T-helper 1 cell (primary cell): Measurements from ENCODE around the gene ISOC2.
"Not testable (repeated sequence)": the region's sequence is repeated elsewhere in the genome, so short reads cannot be mapped to it uniquely, and the experiment has no call there.

Experiments used
- DNase-seq, 5 donors: peaks; one replicate each; pipeline ENCODE4 v3.0.0-alpha.2; 2012 to 2020

The ISOC2 gene

GRCh38 chr19:55457683-55458457, 3.6 kb downstream of the ISOC2 start:
- no peak for DNase-seq

- DNase-seq, result no peak
Observed at GRCh38 chr19:55456347-55456746, 5.1 kb downstream of the ISOC2 start.

GRCh38 chr19:55455576-55456235, 5.7 kb downstream of the ISOC2 start:
- DNase-seq, result no peak

- peak in 3 of 5 donors; percentile 28 to 41 (median 34) for DNase-seq
Observed at GRCh38 chr19:55454787-55455243, 6.6 kb downstream of the ISOC2 start.

- no peak for DNase-seq
Observed at GRCh38 chr19:55453511-55454260, 7.8 kb downstream of the ISOC2 start.

- DNase-seq, result peak in 2 of 5 donors; percentile 31 to 39
Observed at GRCh38 chr19:55452749-55453346, 8.6 kb downstream of the ISOC2 start.

GRCh38 chr19:55451965-55452748, 9.3 kb downstream of the ISOC2 start:
- DNase-seq, result peak in 1 of 5 donors; percentile 34

DNA sequence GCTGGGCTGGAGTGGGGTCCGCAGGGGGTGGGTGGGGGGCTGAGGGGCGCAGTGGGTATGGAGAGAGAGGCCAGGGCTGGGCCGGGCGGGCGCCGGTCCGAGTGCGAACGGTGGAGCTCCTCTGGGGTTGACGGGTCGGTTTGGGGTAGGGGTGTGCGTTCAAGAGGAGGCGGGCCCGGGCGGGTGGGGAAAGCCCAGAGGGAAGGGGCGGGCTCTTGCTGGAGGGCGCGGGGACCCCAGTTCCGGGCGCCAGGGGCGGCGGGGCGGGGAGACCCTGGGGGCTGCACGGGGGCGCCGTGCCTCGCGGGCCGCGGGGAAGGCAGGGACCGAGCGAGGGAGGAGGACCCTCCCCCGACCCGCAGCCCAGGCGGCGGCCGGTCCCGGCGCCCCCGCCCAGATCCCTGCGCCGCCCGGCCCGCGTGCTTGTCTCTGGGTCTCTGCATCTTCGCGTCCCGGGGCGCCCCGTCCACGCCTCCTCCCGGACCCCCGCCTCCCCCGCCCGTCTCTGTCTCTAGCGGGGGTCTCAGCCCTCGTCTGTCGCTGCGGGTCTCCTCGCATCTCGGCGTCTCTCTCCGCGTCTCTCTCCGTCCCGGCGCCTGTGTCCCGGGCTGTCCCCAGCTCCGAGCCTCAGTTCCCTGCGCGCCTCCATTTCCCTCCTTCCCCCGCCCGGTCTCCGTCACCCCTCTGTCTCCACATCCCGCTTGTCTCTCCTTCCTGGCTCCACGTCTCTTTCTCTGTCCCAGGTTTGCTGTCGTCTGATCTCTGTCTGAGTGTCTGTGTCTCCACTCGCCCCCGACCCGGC, 10.1 kb downstream of the ISOC2 start:
- DNase-seq, result peak in 1 of 5 donors; percentile 22

DNA sequence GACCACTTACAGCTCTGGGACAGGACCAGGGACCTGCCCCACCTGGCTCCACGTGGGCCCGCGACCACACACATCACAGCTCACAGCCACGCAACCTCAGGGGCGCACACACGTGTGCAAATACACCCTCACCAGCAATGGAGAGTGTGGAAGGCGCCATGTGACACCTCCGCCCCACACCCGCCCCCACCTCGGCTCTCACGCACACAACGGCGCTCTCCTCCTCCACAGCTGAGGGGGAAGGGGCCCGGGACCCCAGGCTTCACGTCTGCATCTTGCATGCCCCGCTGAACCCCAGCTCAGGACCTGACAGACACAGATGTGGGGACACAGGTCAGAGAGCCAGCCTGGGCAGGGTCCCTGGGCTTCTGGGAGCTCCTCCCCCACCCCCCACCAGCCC, 12.0 kb downstream of the ISOC2 start:
- DNase-seq, result no peak

- not testable (repeated sequence) for DNase-seq
Observed at GRCh38 chr19:55448175-55448490, 13.3 kb downstream of the ISOC2 start.

GRCh38 chr19:55447421-55448174, 13.8 kb downstream of the ISOC2 start:
- DNase-seq, result no peak

GRCh38 chr19:55446060-55446459, 15.4 kb downstream of the ISOC2 start:
- no peak for DNase-seq

GRCh38 chr19:55444646-55445045, 16.8 kb downstream of the ISOC2 start:
- DNase-seq, result no peak

- no peak for DNase-seq
Observed at GRCh38 chr19:55443824-55444480, 17.5 kb downstream of the ISOC2 start.

DNA sequence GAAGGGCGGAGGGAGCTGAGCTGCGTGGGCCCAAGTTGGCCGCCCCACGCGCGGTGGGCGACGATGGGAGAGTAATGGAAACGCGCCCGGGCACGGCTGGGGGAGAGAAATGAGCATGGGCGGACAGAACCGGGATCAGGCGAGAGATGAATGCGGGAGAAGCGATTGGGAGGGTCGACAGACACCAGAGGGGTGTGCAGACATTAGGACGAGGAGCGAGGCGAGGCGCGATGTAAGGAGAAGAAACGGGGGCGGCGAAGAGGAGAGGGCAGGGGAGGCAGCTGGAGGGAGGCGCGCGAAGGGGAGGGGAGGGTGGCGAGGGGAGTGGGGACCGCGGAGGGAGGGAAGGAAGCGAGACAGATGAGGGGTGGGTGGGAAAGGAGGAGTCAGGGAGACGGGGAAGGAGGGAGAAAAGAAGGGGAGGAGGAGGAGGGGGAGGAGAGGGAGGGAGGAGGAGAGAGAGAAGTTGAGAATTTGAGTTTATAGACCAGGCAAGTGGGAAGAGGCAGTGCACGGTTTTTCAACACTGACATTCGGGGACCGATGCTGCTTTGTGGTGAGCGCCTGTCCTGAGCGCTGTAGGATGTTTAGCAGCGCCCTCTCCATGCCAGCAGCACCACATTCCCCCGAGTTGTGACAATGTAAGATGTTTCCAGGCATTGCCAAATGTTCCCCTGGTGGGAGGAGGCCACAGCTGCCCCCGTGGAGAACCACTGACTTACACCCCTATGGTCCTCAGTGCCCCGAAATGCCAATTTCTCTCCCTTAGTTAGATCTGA, 18.2 kb downstream of the ISOC2 start, which contains the start of gene SHISA7:
Gene SHISA7 (minus strand): TSS at position 256 of the 779 bp plus-strand sequence. CDS start 437 bp downstream, outside the sequence.
- no peak for DNase-seq

DNA sequence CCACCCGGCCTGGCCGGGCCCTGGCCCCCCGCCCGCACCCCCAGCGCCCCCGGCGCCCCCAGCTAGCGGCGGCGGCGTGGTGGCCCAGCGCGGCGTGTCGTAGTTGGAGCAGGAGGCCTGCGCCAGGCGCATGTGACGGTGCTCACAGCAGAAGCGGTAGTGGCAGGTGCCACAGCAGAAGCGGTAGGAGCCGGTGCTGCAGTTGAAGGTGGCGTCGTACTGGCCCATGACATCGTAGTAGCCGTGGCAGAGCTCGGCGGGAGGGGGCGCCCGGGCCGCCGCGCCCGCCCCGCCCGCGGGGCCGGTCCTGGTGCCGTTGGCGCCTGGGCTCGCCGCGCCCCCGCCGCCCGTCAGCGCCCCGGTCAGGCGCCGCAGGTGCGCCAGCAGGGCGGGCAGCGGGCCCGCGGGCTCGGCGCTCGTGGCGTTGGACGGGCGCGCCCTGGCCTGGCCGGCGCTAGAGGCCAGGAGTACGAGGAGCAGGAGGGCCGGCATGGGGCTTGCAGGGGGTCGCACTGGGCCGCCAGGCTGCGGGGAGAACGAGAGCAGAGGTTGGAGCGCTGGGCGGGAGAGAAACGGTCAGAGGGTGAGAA, 19.0 kb downstream of the ISOC2 start:
- no peak for DNase-seq

DNA sequence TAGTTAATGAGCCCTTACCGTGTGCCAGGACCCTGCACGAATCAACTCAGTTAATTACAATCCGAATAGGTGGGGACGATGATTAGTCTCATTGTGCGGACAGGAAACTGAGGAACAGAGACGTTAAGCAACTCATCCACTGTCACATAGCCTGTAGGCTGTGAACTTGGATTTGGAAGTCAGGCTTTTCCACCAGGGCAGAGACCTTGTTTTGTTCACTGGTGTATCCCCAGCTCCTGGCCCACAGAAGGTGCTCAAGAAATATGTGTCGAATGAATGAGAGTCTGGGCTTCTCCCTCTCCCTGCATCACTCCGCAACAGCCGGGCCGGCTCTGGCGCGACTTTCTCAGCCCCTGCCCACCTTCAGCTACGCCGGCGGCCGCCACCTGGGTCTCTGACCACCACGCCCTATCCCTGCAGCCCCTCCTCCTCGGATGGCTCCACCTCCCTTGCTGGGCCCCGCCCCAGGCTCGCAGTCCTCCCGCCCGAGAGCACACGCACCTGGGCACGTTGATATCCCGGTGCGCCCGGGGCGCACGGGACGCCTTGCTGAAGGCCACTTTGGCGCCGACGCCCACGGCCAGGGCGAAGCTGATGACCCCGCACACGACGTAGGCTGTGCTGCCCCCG, 19.6 kb downstream of the ISOC2 start:
- DNase-seq, result no peak

- DNase-seq, result no peak
Observed at GRCh38 chr19:55441319-55441691, 20.1 kb downstream of the ISOC2 start.
